ENCODE measurements around the gene LHFPL3. TPM values are rescaled to one million over a fixed set of nuclear protein-coding genes. Genes with fewer than 3 reads are reported as not detected.

LHFPL3 gene
- total and polyA plus RNA-seq, 2 donors (not counting 1 experiment from before 2014, with no cell fraction given): not detected

DNA sequence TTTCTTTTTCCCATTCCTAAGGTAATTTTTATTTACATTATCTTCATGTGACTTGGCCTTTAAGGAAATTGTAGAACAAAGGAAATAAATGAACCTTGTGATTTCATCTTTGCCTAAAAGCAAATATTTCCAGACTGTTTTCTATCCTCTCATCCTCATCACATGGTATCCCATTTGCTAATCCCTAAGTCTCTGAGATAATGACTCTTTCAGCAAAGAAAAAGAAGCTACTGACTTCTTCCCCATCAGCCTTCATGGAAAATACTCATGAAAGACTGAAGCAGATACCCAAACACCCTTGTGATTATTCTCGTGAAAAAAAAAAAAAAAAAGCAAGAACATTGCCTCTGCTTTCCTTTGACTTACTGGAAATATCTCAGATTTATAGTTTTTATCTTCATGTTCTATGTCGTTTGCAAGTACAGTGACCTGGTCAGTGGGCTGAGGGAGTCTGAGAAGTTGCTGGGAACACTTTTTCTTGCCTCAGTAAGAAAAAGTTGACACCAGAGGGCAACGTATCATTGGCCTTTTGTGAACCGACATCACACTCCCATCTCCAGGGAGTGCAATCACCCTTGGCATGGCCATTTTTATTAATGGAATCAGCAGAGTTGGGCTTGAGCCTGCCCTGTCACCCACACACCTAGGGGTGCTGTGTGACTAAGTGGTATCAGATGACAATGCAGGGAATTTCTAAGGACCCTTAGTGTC lies 439.6 kb downstream of the LHFPL3 start:
- Histone ChIP-seq H3K9ac (ENCODE audit: insufficient read depth, low read length) (no peak overlapping the region), H3K4me1 (ENCODE audit: control insufficient read depth, extremely low read depth, insufficient read depth, low read length) (no peaks in the 10 kb centered on the region), H2AFZ (ENCODE audit: low read length) (no peak overlapping the region), H3K27ac (ENCODE audit: insufficient read depth, low read length) (no peak overlapping the region), H3K4me2 (ENCODE audit: extremely low read depth, insufficient read depth, low read length) (no peak overlapping the region), H3K36me3 (ENCODE audit: control insufficient read depth, insufficient read depth, low read length) (no peaks in the 10 kb centered on the region), H3K27me3 (ENCODE audit: control insufficient read depth, insufficient read depth, low read length) (no peaks in the 10 kb centered on the region), H3K9me3 (ENCODE audit: control insufficient read depth, insufficient read depth, low read depth, low read length) (no peaks in the 10 kb centered on the region), H3K79me2 (ENCODE audit: control insufficient read depth, insufficient read depth, low read length) (no peaks in the 10 kb centered on the region), H3K4me3 (replicated peaks in 1 of 4; ENCODE audit: control extremely low read depth in 1 of 4, insufficient read depth in 1 of 4, low read depth in 3 of 4, low read length in 4 of 4) (no peak overlapping the region), H4K20me1 (ENCODE audit: control insufficient read depth, extremely low read depth, insufficient read depth, low read length) (no peaks in the 10 kb centered on the region)
- TF ChIP-seq EZH2 (IDR thresholded peaks at IDR 0.05; ENCODE audit: low read length, missing control alignments): no peak
- TF ChIP-seq, protein P1, sequence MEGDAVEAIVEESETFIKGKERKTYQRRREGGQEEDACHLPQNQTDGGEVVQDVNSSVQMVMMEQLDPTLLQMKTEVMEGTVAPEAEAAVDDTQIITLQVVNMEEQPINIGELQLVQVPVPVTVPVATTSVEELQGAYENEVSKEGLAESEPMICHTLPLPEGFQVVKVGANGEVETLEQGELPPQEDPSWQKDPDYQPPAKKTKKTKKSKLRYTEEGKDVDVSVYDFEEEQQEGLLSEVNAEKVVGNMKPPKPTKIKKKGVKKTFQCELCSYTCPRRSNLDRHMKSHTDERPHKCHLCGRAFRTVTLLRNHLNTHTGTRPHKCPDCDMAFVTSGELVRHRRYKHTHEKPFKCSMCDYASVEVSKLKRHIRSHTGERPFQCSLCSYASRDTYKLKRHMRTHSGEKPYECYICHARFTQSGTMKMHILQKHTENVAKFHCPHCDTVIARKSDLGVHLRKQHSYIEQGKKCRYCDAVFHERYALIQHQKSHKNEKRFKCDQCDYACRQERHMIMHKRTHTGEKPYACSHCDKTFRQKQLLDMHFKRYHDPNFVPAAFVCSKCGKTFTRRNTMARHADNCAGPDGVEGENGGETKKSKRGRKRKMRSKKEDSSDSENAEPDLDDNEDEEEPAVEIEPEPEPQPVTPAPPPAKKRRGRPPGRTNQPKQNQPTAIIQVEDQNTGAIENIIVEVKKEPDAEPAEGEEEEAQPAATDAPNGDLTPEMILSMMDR (conservative IDR thresholded peaks at IDR 0.05 in 1 of 2, IDR thresholded peaks at IDR 0.05 in 1 of 2; ENCODE audit: low read depth in 1 of 2, low read length in 2 of 2): no peak
- DNase-seq (ENCODE audit: low read depth in 2 of 2): no peak

- TF ChIP-seq, protein P1 (conservative IDR thresholded peaks at IDR 0.05 in 1 of 2, IDR thresholded peaks at IDR 0.05 in 1 of 2; ENCODE audit: low read depth in 1 of 2, low read length in 2 of 2): no peak
- TF ChIP-seq EZH2 (IDR thresholded peaks at IDR 0.05; ENCODE audit: low read length, missing control alignments): no peak
- Histone ChIP-seq H3K27ac (ENCODE audit: insufficient read depth, low read length) (no peak overlapping the region), H3K4me1 (ENCODE audit: control insufficient read depth, extremely low read depth, insufficient read depth, low read length) (no peaks in the 10 kb centered on the region), H3K9me3 (ENCODE audit: control insufficient read depth, insufficient read depth, low read depth, low read length) (no peaks in the 10 kb centered on the region), H3K79me2 (ENCODE audit: control insufficient read depth, insufficient read depth, low read length) (no peaks in the 10 kb centered on the region), H3K4me2 (ENCODE audit: extremely low read depth, insufficient read depth, low read length) (no peak overlapping the region), H3K4me3 (replicated peaks in 1 of 4; ENCODE audit: control extremely low read depth in 1 of 4, insufficient read depth in 1 of 4, low read depth in 3 of 4, low read length in 4 of 4) (no peak overlapping the region), H3K36me3 (ENCODE audit: control insufficient read depth, insufficient read depth, low read length) (no peaks in the 10 kb centered on the region), H3K27me3 (ENCODE audit: control insufficient read depth, insufficient read depth, low read length) (no peaks in the 10 kb centered on the region), H2AFZ (ENCODE audit: low read length) (no peak overlapping the region), H3K9ac (ENCODE audit: insufficient read depth, low read length) (no peak overlapping the region), H4K20me1 (ENCODE audit: control insufficient read depth, extremely low read depth, insufficient read depth, low read length) (no peaks in the 10 kb centered on the region)
- DNase-seq (ENCODE audit: low read depth in 2 of 2): no peak
Measured at GRCh38 chr7:104772405-104773345, 444.3 kb downstream of the LHFPL3 start.

- no peak for TF ChIP-seq EZH2 (IDR thresholded peaks at IDR 0.05; ENCODE audit: low read length, missing control alignments)
- no peaks in the 10 kb centered on the region for H3K4me1 ChIP-seq (ENCODE audit: control insufficient read depth, extremely low read depth, insufficient read depth, low read length)
- H3K9me3 ChIP-seq (ENCODE audit: control insufficient read depth, insufficient read depth, low read depth, low read length): no peaks in the 10 kb centered on the region
- H3K27me3 ChIP-seq (ENCODE audit: control insufficient read depth, insufficient read depth, low read length): no peaks in the 10 kb centered on the region
- H3K4me2 ChIP-seq (ENCODE audit: extremely low read depth, insufficient read depth, low read length): no peak overlapping the region
- H3K9ac ChIP-seq (ENCODE audit: insufficient read depth, low read length): no peak overlapping the region
- DNase-seq (ENCODE audit: low read depth in 2 of 2): no peak
- no peaks in the 10 kb centered on the region for H3K36me3 ChIP-seq (ENCODE audit: control insufficient read depth, insufficient read depth, low read length)
- H4K20me1 ChIP-seq (ENCODE audit: control insufficient read depth, extremely low read depth, insufficient read depth, low read length): no peaks in the 10 kb centered on the region
- H2AFZ ChIP-seq (ENCODE audit: low read length): no peak overlapping the region
- H3K27ac ChIP-seq (ENCODE audit: insufficient read depth, low read length): no peak overlapping the region
- no peaks in the 10 kb centered on the region for H3K79me2 ChIP-seq (ENCODE audit: control insufficient read depth, insufficient read depth, low read length)
- no peak overlapping the region for H3K4me3 ChIP-seq (replicated peaks in 1 of 4; ENCODE audit: control extremely low read depth in 1 of 4, insufficient read depth in 1 of 4, low read depth in 3 of 4, low read length in 4 of 4)
Measured at GRCh38 chr7:104773796-104774195, 445.4 kb downstream of the LHFPL3 start.

Measured in fibroblast of lung (primary cell).